ENCODE results near the gene SPSB1. TPM values are rescaled to one million over a fixed set of nuclear protein-coding genes. Genes with fewer than 3 reads are reported as not detected.
A peak's percentile ranks its signal among the peaks of the same experiment; 100 is the strongest.

The SPSB1 gene
- total RNA-seq, 4 donors from 2014 or later = 40.0 to 82.1 (median 52.6) TPM

- Histone ChIP-seq H3K4me1 (peaks cover 19 to 45% (median 37%) of the 10 kb centered on the region in 4 donors), H3K4me3 (no peak overlapping the region), H3K27ac (peak overlapping the region; percentile 67 to 82 (median 76)), H3K9me3 (no peaks in the 10 kb centered on the region), H3K27me3 (no peaks in the 10 kb centered on the region), H3K36me3 (no peaks in the 10 kb centered on the region)
- peak; percentile 76 for DNase-seq
- WGBS, 2 donors (ENCODE audit: low coverage in 1 of 2) = 36 to 59% methylated on average over 6 to 8 of the region's 8 CpGs
- intact Hi-C loops (cut with DNase I; ENCODE audit: low total_unique reads) = no loop called here
- TF ChIP-seq, protein P1, sequence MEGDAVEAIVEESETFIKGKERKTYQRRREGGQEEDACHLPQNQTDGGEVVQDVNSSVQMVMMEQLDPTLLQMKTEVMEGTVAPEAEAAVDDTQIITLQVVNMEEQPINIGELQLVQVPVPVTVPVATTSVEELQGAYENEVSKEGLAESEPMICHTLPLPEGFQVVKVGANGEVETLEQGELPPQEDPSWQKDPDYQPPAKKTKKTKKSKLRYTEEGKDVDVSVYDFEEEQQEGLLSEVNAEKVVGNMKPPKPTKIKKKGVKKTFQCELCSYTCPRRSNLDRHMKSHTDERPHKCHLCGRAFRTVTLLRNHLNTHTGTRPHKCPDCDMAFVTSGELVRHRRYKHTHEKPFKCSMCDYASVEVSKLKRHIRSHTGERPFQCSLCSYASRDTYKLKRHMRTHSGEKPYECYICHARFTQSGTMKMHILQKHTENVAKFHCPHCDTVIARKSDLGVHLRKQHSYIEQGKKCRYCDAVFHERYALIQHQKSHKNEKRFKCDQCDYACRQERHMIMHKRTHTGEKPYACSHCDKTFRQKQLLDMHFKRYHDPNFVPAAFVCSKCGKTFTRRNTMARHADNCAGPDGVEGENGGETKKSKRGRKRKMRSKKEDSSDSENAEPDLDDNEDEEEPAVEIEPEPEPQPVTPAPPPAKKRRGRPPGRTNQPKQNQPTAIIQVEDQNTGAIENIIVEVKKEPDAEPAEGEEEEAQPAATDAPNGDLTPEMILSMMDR (IDR thresholded peaks at IDR 0.05) = no peak
- TF ChIP-seq POLR2A (IDR thresholded peaks at IDR 0.05) (peak; percentile 28), POLR2AphosphoS5 (IDR thresholded peaks at IDR 0.05) (peak in 2 of 3 donors; percentile 55 to 69), EP300 (IDR thresholded peaks at IDR 0.05; ENCODE audit: low read depth) (no peak)
- in situ Hi-C loops (cut with MboI; ENCODE audit: low pct_ligation_motif_present in 1 of 4, low pct_unique_long_range_greater_than_20kb in 1 of 4, low sequenced_read_pairs in 3 of 4) = no loop called here
Observed at GRCh38 chr1:9331016-9331415, 38.3 kb downstream of the SPSB1 start.

- in situ Hi-C loops (cut with MboI; ENCODE audit: low pct_ligation_motif_present in 1 of 4, low pct_unique_long_range_greater_than_20kb in 1 of 4, low sequenced_read_pairs in 3 of 4) (no loop called here), intact Hi-C loops (cut with DNase I; ENCODE audit: low total_unique reads) (no loop called here)
- TF ChIP-seq POLR2AphosphoS5 (IDR thresholded peaks at IDR 0.05) (no peak), POLR2A (IDR thresholded peaks at IDR 0.05) (no peak), EP300 (IDR thresholded peaks at IDR 0.05; ENCODE audit: low read depth) (no peak)
- TF ChIP-seq, protein P1 (IDR thresholded peaks at IDR 0.05) = no peak
Observed at GRCh38 chr1:9331558-9332346, 39.1 kb downstream of the SPSB1 start.

DNA sequence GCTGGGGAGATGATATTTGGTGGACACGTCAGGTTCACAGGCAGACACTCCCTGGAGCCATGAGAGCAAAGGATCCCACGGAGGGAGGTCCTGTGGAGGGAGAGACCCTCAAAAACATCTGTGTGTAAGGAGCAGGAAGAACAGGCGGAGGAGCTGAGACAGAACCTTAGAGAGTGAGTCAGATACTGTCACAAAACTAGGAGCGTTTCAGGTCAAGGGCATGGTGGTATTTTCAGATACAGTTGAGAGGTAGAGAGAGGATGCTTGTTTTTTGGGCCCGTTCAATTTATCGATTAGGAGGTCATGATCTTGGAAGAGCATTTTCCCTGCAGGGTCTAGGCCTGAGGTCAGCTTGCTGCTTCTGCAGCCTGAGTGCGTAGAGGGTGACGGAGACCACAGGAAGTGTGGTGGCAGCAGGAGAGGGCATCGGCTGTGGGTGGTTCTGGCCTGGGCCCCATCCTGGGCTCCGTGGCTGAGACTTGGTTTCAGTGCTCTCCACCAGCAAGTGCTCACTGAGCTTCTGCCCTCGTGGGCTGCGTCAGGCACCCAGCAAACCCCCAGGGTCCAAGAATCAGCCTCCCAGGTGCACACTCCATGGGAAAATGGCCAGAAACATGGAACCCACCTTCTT is 39.9 kb downstream of the SPSB1 start:
- H3K36me3 ChIP-seq = no peaks in the 10 kb centered on the region
- no peaks in the 10 kb centered on the region for H3K9me3 ChIP-seq
- TF ChIP-seq POLR2AphosphoS5 (IDR thresholded peaks at IDR 0.05) = no peak
- no peak for TF ChIP-seq EP300 (IDR thresholded peaks at IDR 0.05; ENCODE audit: low read depth)
- H3K4me1 ChIP-seq = peaks cover 17 to 40% (median 27%) of the 10 kb centered on the region in 4 donors
- peak overlapping the region in 2 of 4 donors; percentile 17 to 82 for H3K27ac ChIP-seq
- in situ Hi-C loops (cut with MboI; ENCODE audit: low pct_ligation_motif_present in 1 of 4, low pct_unique_long_range_greater_than_20kb in 1 of 4, low sequenced_read_pairs in 3 of 4) (no loop called here), intact Hi-C loops (cut with DNase I; ENCODE audit: low total_unique reads) (no loop called here)
- no peak for DNase-seq
- H3K4me3 ChIP-seq = no peak overlapping the region
- H3K27me3 ChIP-seq = no peaks in the 10 kb centered on the region
- WGBS, 2 donors (ENCODE audit: low coverage in 1 of 2) = 83 to 87% methylated on average over 8 to 12 of the region's 12 CpGs

More at GRCh38 chr1:9331558-9332346, 39.1 kb downstream of the SPSB1 start:
- Histone ChIP-seq H3K27me3 (no peaks in the 10 kb centered on the region), H3K4me3 (no peak overlapping the region), H3K36me3 (no peaks in the 10 kb centered on the region), H3K9me3 (no peaks in the 10 kb centered on the region), H3K4me1 (peaks cover 11 to 40% (median 31%) of the 10 kb centered on the region in 4 donors), H3K27ac (peak overlapping the region; percentile 67 to 82 (median 76))
- WGBS, 2 donors (ENCODE audit: low coverage in 1 of 2) = 61 to 65% methylated on average over 8 to 13 of the region's 13 CpGs
- peak; percentile 43 for DNase-seq

GRCh38 chr1:9338397-9339246 is 45.9 kb downstream of the SPSB1 start:
- peak; percentile 42 for DNase-seq
- Histone ChIP-seq H3K36me3 (no peaks in the 10 kb centered on the region), H3K4me3 (no peak overlapping the region), H3K27ac (peak overlapping the region; percentile 60 to 82 (median 76)), H3K4me1 (peaks cover 31 to 50% (median 37%) of the 10 kb centered on the region in 4 donors), H3K9me3 (no peaks in the 10 kb centered on the region), H3K27me3 (no peaks in the 10 kb centered on the region)
- intact Hi-C loops (cut with DNase I; ENCODE audit: low total_unique reads) = no loop called here
- TF ChIP-seq POLR2AphosphoS5 (IDR thresholded peaks at IDR 0.05) (no peak), POLR2A (IDR thresholded peaks at IDR 0.05) (no peak), EP300 (IDR thresholded peaks at IDR 0.05; ENCODE audit: low read depth) (no peak)
- TF ChIP-seq, protein P1 (IDR thresholded peaks at IDR 0.05) = no peak
- in situ Hi-C loops (cut with MboI; ENCODE audit: low pct_ligation_motif_present in 1 of 4, low pct_unique_long_range_greater_than_20kb in 1 of 4, low sequenced_read_pairs in 3 of 4) = no loop called here
- WGBS, 2 donors (ENCODE audit: low coverage in 1 of 2) = 40 to 63% methylated on average over 2 to 22 of the region's 25 CpGs
